SIG-M5 (cell line): ENCODE results near the gene PRLHR.

Source experiments
- DNase-seq: peaks from one replicate; lab custom pipeline; 2025; lab: John Stamatoyannopoulos, UW

PRLHR gene

GRCh38 chr10:118587881-118588651 lies 7.4 kb downstream of the PRLHR start:
- DNase-seq: no peak

GRCh38 chr10:118586911-118587310 lies 8.5 kb downstream of the PRLHR start:
- DNase-seq: no peak

GRCh38 chr10:118585794-118586193 lies 9.7 kb downstream of the PRLHR start:
- no peak for DNase-seq

GRCh38 chr10:118585234-118585633 lies 10.2 kb downstream of the PRLHR start:
- DNase-seq: no peak

- no peak for DNase-seq
These were observed 11.1 kb downstream of the PRLHR start for GRCh38 chr10:118584181-118584954.

DNA sequence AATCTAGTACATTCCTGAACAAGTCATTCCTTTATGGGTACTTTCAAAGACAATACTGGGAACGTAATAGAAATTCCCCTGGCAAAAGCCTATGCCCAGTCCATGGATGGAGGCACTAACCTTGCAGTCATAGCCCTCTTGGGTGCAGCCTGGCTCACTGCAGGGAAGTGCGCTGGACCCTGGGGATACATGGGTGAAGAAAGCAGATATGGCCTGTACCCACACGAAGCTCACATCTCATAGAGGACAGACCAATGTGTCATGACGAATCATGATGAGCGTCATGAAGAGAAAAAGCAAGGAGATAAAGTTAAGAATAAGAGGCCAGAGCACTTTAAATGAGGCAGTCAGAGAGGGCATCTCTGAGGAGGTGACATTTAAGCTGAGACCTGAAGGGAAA lies 11.8 kb downstream of the PRLHR start:
- no peak for DNase-seq

DNA sequence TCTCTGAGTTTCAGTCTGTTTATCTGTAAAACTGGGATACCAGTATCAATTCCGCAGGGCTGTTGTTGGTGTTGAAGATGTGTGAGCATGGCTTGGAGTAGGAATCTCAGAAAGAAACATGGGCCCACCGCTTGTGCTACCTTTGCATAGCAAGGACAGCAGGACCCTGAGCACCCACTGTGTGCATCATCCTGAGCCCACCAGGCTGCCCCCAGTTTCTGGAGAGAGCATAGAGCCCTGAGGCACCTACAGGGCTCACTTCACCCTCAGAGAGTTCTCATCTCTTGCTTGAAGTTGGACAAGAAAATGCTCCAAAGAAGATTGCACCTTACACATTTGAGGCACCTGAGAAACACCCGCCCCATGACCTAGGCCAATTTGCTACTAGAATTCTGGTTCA lies 12.9 kb downstream of the PRLHR start:
- no peak for DNase-seq

- no peak for DNase-seq
These were observed 14.1 kb downstream of the PRLHR start for GRCh38 chr10:118581340-118581739.

DNA sequence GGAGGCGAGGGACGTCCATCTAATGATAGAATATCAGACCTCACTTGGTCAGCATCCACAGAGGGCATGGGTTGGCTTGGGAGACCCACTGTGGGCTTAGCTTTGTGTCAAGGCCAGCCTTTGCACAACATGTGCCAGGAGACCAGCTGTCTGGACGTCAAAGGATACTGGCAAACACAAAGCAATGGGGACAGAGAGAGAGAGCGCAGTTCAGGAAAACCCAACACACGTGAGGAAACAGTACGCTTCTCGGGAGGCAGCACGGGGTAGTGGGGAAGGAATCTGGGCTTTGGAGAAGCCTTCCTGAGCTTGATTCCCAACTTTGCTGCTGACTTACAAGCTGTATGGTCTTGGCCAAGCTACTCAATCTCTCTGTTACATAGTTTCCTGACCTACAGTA lies 14.7 kb downstream of the PRLHR start:
- DNase-seq: no peak

DNA sequence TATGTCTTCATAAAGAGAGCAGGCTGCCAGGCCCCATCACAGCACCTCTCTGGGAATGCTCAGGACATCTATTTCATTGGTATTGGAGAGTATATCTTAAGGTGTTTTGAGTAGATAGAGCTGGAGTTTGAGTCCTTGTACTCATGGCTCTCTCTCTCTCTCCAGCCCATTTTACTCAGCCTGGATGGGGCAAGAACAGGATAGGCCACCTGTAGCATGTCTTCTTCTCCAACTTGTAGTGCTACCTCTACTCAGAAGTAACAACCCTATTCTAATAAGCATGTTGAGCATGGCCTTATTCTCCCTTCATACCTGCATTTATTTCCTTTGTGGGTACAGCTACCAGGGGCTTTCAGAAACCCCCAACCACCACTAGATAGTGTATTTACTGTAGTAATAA lies 21.9 kb downstream of the PRLHR start:
- DNase-seq: no peak

DNA sequence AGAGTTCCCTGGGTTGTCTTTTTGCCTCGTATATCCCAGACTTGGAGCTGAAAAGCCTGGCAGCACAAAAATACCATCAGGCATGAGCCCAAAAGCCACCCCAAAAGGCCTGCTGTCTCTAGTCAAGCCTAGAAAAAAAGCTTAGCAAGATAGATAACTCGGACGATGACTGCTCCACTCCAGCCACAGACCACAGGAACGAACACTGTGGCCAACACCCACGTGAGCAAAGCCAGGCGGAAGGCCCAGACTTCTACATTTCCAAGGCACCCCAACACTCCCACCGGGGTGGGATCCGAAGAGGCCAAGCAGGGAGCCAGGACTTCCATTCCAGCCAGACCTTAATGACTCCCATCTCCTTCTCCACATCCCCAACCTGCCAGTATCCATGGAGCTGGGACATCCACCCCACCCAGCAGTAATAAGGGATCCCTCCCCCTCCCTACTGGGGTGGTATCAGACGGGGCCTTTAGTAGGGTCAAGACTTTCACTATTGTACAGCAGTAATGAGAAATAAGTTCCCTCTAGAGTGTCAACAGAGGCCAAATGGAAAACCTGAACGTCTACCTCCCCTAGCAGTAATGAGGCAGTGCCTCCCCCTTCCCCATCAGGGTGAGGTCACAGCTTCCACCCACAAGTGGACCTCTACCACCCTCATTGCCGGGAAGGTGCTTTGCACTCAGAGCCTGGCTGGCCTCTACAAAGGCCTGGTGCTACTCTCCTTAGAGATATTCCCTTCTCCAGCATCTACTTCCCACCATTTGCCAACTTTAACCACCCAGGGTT lies 23.0 kb downstream of the PRLHR start:
- DNase-seq: no peak

DNA sequence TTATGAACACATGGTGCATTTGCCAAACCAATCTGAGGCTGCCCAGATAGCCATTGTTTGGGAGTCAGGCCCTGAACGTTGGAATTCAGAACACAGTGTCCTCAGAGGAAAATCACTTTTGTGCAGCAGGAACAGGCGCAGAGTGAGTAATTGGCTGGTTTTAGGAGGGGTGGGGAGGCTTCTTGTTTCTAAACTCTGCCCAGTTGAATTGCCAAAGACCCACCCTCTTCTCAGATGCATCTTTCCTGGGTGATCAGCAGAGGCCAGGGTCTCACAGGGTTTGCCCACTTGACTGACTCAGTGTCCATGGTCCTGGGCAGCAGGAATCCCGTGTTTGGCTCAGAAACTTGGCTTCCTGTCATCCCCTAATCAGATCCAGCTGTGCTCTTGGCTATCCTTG lies 24.3 kb downstream of the PRLHR start:
- no peak for DNase-seq

- DNase-seq: no peak
These were observed 24.9 kb downstream of the PRLHR start for GRCh38 chr10:118570591-118570990.

DNA sequence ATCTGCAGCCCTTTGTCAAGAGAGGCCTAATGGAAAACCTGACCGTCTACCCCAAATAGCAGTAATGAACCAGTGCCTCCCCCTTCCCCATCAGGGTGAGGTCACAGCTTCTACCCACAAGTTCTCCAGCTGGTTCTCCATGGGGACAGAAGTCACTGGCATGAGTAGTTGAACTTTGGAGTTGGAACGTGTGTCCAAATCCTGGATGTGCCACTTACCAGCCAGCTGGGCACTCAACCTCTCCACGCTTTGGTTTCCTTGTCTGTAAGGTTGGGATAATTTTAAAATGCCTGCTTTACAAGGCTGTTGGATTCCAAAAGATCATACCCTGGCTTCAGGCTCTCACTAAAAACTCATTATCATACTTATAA lies 25.6 kb downstream of the PRLHR start:
- DNase-seq: no peak

GRCh38 chr10:118569241-118569881 lies 26.1 kb downstream of the PRLHR start:
- no peak for DNase-seq

DNA sequence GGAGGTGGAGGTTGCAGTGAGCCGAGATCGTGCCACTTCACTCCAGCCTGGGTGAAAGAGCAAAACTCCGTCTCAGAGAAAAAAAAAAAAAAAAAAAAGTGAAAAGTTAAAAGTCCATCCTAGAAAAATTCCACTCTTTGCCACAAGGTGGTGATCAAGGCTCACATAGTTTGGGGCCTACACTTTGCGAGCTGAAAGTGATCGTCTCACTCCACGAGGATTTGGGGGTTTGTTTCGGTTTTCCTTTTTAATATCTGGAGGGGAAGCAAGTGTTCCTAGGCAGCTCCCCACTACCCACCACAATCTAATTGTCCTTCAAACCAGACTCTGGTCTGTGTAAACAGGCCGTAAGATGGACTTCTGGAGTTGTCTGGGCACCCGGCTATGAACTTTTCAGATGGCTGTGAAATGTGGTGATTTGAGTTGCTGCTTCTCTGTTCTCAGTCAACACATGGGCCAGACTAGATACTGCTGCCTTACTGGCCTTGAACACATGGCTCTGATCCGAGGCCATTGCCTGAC lies 27.1 kb downstream of the PRLHR start:
- DNase-seq: no peak

- no peak for DNase-seq
These were observed 27.7 kb downstream of the PRLHR start for GRCh38 chr10:118567701-118568248.

DNA sequence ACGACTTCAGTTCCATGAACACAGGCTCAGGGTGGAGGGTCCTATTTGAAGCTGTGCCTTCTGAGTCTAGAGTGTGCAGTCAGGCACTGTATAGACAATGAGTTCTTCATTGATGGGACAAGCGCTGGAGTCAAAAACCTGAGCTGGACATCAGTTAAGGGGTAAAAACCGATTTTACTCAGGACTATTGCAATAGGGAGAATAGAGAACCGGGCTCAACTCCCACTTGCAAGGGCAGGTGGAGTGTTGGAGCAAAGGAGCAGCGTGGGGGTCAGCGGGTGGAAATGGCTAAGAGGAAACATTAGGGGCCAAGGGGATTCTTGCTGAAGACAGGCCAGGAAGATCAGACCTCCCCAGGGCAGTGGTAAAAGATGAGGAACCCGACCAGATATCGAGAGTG lies 28.5 kb downstream of the PRLHR start:
- no peak for DNase-seq

DNA sequence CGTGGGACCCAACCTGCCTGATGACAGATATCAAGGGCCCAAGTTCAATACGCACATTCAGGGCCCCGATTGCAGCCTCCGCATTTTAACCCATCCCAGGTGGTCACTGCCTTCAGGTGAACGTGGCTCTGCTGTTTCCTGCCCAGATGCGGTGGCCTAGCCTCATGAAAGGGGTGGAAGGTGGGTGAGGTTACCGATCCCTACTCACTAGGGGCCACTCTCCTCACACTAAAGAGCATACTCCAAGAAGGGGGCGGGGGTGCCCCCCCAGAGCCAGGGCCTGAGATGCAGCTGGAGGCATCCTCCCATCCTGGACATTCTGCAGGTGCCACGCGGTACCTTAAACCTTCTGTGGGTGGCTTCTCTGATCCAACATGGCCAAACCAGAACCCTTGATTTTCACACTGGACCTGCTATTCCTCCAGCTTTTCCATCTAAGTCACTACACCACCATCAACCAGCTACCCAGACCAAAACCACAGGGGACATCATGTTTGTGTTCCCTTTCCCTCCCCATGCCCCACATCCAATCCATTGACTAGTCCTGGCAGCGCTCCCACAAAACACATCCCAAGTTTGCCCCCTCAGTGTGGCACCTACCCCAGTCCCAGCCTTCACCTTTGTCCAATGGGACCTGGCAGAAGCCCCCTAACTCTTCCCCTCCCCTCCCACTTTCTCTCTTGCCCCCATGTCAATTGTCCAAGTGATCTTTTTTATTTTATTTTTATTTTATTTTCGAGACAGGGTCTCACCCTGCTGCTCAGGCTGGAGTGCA lies 30.0 kb downstream of the PRLHR start:
- no peak for DNase-seq

DNA sequence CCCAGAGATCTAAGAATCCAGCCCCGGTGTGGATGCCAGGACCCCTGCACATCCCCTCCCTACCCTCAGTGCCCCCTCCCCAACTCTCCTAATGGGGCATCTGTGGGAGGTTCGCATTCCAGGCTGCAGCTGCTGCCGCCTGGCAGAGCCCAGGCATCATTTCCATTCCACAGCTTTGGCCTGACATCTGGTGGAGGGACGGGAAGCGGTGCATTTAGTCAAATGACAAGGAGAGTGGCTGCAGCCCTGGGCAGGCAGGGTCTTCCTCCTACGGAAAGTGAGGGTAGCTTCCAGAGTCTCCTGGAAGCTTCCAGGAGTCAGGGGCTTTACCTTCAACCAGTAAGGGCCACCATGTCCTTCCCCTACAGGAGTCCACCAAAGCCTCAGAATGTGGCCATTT lies 30.8 kb downstream of the PRLHR start:
- no peak for DNase-seq

GRCh38 chr10:118564114-118564513 lies 31.3 kb downstream of the PRLHR start:
- DNase-seq: no peak
